OCI-LY1 (cell line): Measurements from ENCODE around the gene CERK.

Experiments used
- CTCF ChIP-seq: fragments of 200-600 bp; sonication (generic), shearing (Covaris generic); IDR thresholded peaks from 2 replicates; pipeline ENCODE4 v1.5.1; 2017; ENCODE audit warnings: mild to moderate bottlenecking, antibody characterized with exemption, low read length, moderate library complexity, mixed read lengths
- EZH2 ChIP-seq: fragments of 200-600 bp; sonication (generic), shearing (Covaris generic); IDR thresholded peaks from 2 replicates; pipeline ENCODE4 v1.8.0; 2017; ENCODE audit warnings: borderline replicate concordance, mixed run types, mild to moderate bottlenecking, antibody characterized with exemption, low read length, moderate library complexity, mixed read lengths

- TF ChIP-seq CTCF (no peak), EZH2 (no peak)
These were observed 50.6 kb downstream of the CERK start for GRCh38 chr22:46687460-46687859.
